HepG2 (cell line): ENCODE data around the gene ADIPOR2. TPM values are rescaled to one million over a fixed set of nuclear protein-coding genes. Genes with fewer than 3 reads are reported as not detected.

Experiments
- AHR ChIP-seq: IDR thresholded peaks from 2 replicates; pipeline ENCODE4 v1.6.1; 2018; ENCODE audit warnings: missing genetic modification reagents, missing compliant biosample characterization
- AKNA ChIP-seq: sonication (generic); formaldehyde crosslinking; IDR thresholded peaks from 2 replicates; pipeline ENCODE4 v1.4.0; 2020; ENCODE audit warnings: missing genetic modification reagents, borderline replicate concordance
- DPF2 ChIP-seq: sonication (generic); formaldehyde crosslinking; IDR thresholded peaks from 2 replicates; pipeline ENCODE4 v1.4.0; 2020; ENCODE audit warnings: mild to moderate bottlenecking, low read depth, missing genetic modification reagents, borderline replicate concordance
- E2F2 ChIP-seq: sonication (generic); formaldehyde crosslinking; IDR thresholded peaks from 2 replicates; pipeline ENCODE4 v1.4.0; 2020; ENCODE audit warnings: missing genetic modification reagents, borderline replicate concordance
- NR2F6 ChIP-seq, 2 experiments: IDR thresholded peaks; 2 replicates each; pipeline ENCODE4 v1.6.1; 2016; ENCODE audit warnings: antibody characterized with exemption in 1 of 2, mild to moderate bottlenecking in 1 of 2
- RNF219 ChIP-seq: sonication (generic); formaldehyde crosslinking; IDR thresholded peaks from 2 replicates; pipeline ENCODE4 v1.5.0; 2020; ENCODE audit warnings: mild to moderate bottlenecking, missing genetic modification reagents
- SATB2 ChIP-seq: sonication (generic); formaldehyde crosslinking; IDR thresholded peaks from 2 replicates; pipeline ENCODE4 v1.5.0; 2020; ENCODE audit warnings: missing genetic modification reagents
- ZNF354B ChIP-seq: sonication (generic); formaldehyde crosslinking; IDR thresholded peaks from 2 replicates; pipeline ENCODE4 v1.8.0; 2022; ENCODE audit warnings: mild to moderate bottlenecking, missing genetic modification reagents
- ZNF784 ChIP-seq: sonication (generic); formaldehyde crosslinking; IDR thresholded peaks from 2 replicates; pipeline ENCODE4 v1.5.1; 2020; ENCODE audit warnings: missing genetic modification reagents, mild to moderate bottlenecking, borderline replicate concordance
- polyA plus RNA-seq, 8 experiments: library from polyadenylated mRNA; depleted of rRNA in 3 of 8; stranded (reverse) in 7 of 8; unstranded in 1 of 8; fragments of >200 nt; fragmentation: Illumina TruSeq in 4 of 8; extraction: Trizol in 4 of 8; gene quantifications; 2 replicates each; pipeline versions ENCODE4 v1.2.1 to v1.2.3, GENCODE V29; 2011 to 2016; ENCODE audit warnings: low read depth in 4 of 8, missing spikeins in 1 of 8, mixed read lengths in 1 of 8; ENCODE audit not compliant: insufficient read depth in 1 of 8
- total RNA-seq, 5 experiments: library from RNA; depleted of rRNA; stranded (reverse); fragments of >200 nt; fragmentation: Illumina TruSeq; extraction: Trizol; gene quantifications; 2 replicates each; pipeline ENCODE4 v1.2.3, GENCODE V29; 2016; ENCODE audit warnings: low read depth in 1 of 5
- TF ChIP-seq, protein P1 (sequence below): sonication (generic); formaldehyde crosslinking; IDR thresholded peaks from 2 replicates; pipeline ENCODE4 v1.4.0; 2020; ENCODE audit warnings: low read depth, missing genetic modification reagents

Gene ADIPOR2
- total and polyA plus RNA-seq, 2 of the 13 experiments (the other 11 are each of a cell fraction or from before 2014, with no cell fraction given), result 35.2 to 52.2 TPM

DNA sequence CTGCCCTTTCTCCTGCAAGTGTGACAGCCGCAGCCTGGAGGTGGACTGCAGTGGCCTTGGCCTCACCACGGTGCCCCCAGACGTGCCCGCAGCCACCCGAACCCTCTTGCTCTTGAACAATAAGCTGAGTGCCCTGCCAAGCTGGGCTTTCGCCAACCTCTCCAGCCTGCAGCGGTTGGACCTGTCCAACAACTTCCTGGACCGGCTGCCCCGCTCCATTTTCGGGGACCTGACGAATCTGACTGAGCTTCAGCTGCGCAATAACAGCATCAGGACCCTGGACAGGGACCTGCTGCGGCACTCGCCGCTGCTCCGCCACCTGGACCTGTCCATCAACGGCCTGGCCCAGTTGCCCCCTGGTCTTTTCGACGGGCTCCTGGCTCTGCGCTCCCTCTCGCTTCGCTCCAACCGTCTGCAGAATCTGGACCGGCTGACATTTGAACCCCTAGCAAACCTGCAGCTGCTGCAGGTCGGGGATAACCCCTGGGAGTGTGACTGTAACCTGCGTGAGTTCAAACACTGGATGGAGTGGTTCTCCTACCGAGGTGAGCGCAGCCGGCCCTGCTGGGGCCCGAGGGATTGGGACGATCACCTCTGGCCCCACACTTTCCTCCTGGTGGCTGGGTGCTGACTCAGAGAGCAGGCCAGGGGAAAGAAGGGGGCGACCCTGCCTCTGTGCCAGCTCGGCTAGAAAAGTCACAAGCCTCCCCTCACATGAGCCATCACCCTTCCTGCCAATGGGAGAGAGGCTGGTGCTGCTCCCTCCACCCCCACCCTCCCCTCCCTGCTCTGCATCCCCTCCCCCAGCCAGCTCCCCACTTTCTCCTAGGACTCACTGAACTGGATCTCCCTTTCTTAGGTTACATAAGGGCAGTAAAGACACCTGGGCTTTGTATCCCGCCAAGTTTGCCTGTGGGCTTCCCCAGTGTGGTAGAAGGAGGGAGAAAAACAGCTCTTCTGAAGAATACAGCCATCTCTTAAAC, 140.4 kb downstream of the ADIPOR2 start (continued):
- TF ChIP-seq AKNA (CRISPR knock-in tag) (no peak), NR2F6 (IDR thresholded peaks at IDR 0.05) (no peak), NR2F6 (CRISPR knock-in tag; IDR thresholded peaks at IDR 0.05) (peak; percentile 50; the same call in 1 of the 2 replicates), ZNF784 (no peak), RNF219 (no peak), AHR (CRISPR knock-in tag) (peak; percentile 94; the same call in 1 of the 2 replicates), ZNF354B (CRISPR knock-in tag) (no peak), E2F2 (no peak; the same call in 1 of the 2 replicates), DPF2 (no peak), SATB2 (CRISPR knock-in tag) (peak; percentile 91; the same call in 1 of the 2 replicates)
- TF ChIP-seq, protein P1, sequence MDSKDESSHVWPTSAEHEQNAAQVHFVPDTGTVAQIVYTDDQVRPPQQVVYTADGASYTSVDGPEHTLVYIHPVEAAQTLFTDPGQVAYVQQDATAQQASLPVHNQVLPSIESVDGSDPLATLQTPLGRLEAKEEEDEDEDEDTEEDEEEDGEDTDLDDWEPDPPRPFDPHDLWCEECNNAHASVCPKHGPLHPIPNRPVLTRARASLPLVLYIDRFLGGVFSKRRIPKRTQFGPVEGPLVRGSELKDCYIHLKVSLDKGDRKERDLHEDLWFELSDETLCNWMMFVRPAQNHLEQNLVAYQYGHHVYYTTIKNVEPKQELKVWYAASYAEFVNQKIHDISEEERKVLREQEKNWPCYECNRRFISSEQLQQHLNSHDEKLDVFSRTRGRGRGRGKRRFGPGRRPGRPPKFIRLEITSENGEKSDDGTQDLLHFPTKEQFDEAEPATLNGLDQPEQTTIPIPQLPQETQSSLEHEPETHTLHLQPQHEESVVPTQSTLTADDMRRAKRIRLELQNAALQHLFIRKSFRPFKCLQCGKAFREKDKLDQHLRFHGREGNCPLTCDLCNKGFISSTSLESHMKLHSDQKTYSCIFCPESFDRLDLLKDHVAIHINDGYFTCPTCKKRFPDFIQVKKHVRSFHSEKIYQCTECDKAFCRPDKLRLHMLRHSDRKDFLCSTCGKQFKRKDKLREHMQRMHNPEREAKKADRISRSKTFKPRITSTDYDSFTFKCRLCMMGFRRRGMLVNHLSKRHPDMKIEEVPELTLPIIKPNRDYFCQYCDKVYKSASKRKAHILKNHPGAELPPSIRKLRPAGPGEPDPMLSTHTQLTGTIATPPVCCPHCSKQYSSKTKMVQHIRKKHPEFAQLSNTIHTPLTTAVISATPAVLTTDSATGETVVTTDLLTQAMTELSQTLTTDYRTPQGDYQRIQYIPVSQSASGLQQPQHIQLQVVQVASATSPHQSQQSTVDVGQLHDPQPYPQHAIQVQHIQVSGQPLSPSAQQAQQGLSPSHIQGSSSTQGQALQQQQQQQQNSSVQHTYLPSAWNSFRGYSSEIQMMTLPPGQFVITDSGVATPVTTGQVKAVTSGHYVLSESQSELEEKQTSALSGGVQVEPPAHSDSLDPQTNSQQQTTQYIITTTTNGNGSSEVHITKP (CRISPR knock-in tag), result 0 out of 2 replicates have a peak, but pooled peaks have one; percentile 40
